Lower leg skin (tissue), 3 donors: ENCODE measurements around the gene CD74.

Experiments
- CTCF ChIP-seq, 3 donors: fragments of 450-650 bp; IDR thresholded peaks; one replicate each; pipeline ENCODE4 v1.5.1; 2016; ENCODE audit warnings: antibody characterized with exemption in 3 of 3, mild to moderate bottlenecking in 3 of 3, moderate library complexity in 2 of 3
- POLR2A ChIP-seq, 2 donors: fragments of 450-650 bp; IDR thresholded peaks; one replicate each; pipeline ENCODE4 v1.6.1; 2016 to 2017; ENCODE audit warnings: antibody characterized with exemption in 2 of 2, mild to moderate bottlenecking in 1 of 2, moderate library complexity in 1 of 2

GRCh38 chr5:150384701-150385100, 28.0 kb downstream of the CD74 start:
- TF ChIP-seq CTCF (IDR thresholded peaks at IDR 0.05) = no peak
- TF ChIP-seq POLR2A (IDR thresholded peaks at IDR 0.05) = no peak
